ENCODE measurements around the gene RGS9. TPM values are rescaled to one million over a fixed set of nuclear protein-coding genes. Genes with fewer than 3 reads are reported as not detected.

Gene RGS9
- total RNA-seq, 1 experiment from 2014 or later: 8.6 TPM

DNA sequence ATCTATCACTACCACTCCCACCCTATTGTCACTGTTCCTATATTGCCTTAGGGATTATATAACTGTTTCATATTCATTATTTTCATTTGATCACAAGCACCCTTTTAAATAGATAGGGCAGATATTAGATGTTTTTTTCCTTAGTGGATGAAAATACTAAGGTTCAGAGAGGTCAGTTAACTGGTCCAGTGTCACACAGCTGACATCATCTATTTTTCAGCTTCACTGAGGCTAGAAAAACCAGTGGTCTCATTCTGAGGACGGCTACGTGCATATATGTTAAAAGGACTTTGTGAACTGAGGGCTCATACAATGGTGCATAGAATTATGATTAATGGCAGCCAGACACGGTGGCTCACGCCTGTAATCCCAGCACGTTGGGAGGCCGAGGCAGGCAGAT lies 29.0 kb upstream of the RGS9 start:
- intact Hi-C loops (cut with micrococcal nuclease): no loop called here
- no peak overlapping the region for H3K4me3 ChIP-seq (replicated peaks in 1 of 2; ENCODE audit: low read depth in 1 of 2, low read length in 2 of 2)
- no peaks in the 10 kb centered on the region for H3K9me2 ChIP-seq (ENCODE audit: insufficient read depth)
- H3K9me3 ChIP-seq (ENCODE audit: control insufficient read depth in 1 of 2, insufficient read depth in 1 of 2, low read depth in 1 of 2, low read length in 2 of 2): no peaks in the 10 kb centered on the region
- no peak overlapping the region for H3K9ac ChIP-seq (ENCODE audit: low read length)
- H3K79me2 ChIP-seq (ENCODE audit: insufficient read depth, low read length): no peaks in the 10 kb centered on the region
- ChIA-PET POLR2A (no interaction called here), CTCF (no interaction called here), RAD21 (ENCODE audit: low non-redundant PET in 1 of 2, low total read pairs in 2 of 2, uncharacterized antibody in 2 of 2, unreplicated experiment in 2 of 2) (no interaction called here)
- H2AFZ ChIP-seq (ENCODE audit: low read depth, low read length, poor library complexity, severe bottlenecking): no peak overlapping the region
- no peak overlapping the region for H3K27ac ChIP-seq (ENCODE audit: low read depth, low read length)
- ATAC-seq (no peak), DNase-seq (ENCODE audit: low read depth, low spot score) (no peak)
- no peak for TF ChIP-seq POLR2AphosphoS5 (IDR thresholded peaks at IDR 0.05; ENCODE audit: low read depth, low read length)
- H3K4me1 ChIP-seq (ENCODE audit: control insufficient read depth in 1 of 2, insufficient read depth in 2 of 2, low read length in 2 of 2): peaks cover 6% of the 10 kb centered on the region in 2 experiments; a peak in 2 of 4 replicates
- no peaks in the 10 kb centered on the region for H3K27me3 ChIP-seq (ENCODE audit: insufficient read depth, low read length)
- no peaks in the 10 kb centered on the region for H3K36me3 ChIP-seq (ENCODE audit: control insufficient read depth in 1 of 2, insufficient read depth in 2 of 2, low read length in 2 of 2)
- no peaks in the 10 kb centered on the region for H4K20me1 ChIP-seq (ENCODE audit: insufficient read depth)
- BruUV-seq (replicated peaks): no TSS peak
- H3K4me2 ChIP-seq (ENCODE audit: low read length): no peak overlapping the region

GRCh38 chr17:65109543-65109942 lies 27.6 kb upstream of the RGS9 start:
- CTCF ChIA-PET: interaction anchor here (2.2 kb wide), 1 partner anchor 9 kb away, joined by 13 read pairs; no protein-coding TSS in a partner anchor
- TF ChIP-seq FOSL1 (IDR thresholded peaks at IDR 0.05; ENCODE audit: low read depth) (no peak), YY1 (IDR thresholded peaks at IDR 0.05; ENCODE audit: extremely low read depth, insufficient replicate concordance, low read depth, low read length) (no peak), SIN3A (IDR thresholded peaks at IDR 0.05; ENCODE audit: low read depth) (no peak), MAX (IDR thresholded peaks at IDR 0.05) (no peak), SP1 (IDR thresholded peaks at IDR 0.05; ENCODE audit: low read depth) (no peak), SRF (IDR thresholded peaks at IDR 0.05; ENCODE audit: low read depth) (no peak), ZBTB33 (IDR thresholded peaks at IDR 0.05; ENCODE audit: extremely low read depth, insufficient replicate concordance, low read length) (no peak)
- TF ChIP-seq, protein P1, sequence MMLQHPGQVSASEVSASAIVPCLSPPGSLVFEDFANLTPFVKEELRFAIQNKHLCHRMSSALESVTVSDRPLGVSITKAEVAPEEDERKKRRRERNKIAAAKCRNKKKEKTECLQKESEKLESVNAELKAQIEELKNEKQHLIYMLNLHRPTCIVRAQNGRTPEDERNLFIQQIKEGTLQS (IDR thresholded peaks at IDR 0.05): no peak
- no peak overlapping the region for H2AFZ ChIP-seq (ENCODE audit: low read depth, low read length, poor library complexity, severe bottlenecking)
- BruUV-seq (replicated peaks): no TSS peak
- no peak overlapping the region for H3K4me2 ChIP-seq (ENCODE audit: low read length)
- DNase-seq (ENCODE audit: low read depth, low spot score) (no peak), ATAC-seq (no peak)
- POLR2A ChIA-PET: no interaction called here
- no peak overlapping the region for H3K9ac ChIP-seq (ENCODE audit: low read length)
- peaks cover 6% of the 10 kb centered on the region in 2 experiments; a peak in 2 of 4 replicates for H3K4me1 ChIP-seq (ENCODE audit: control insufficient read depth in 1 of 2, insufficient read depth in 2 of 2, low read length in 2 of 2)
- H4K20me1 ChIP-seq (ENCODE audit: insufficient read depth): no peaks in the 10 kb centered on the region
- no peaks in the 10 kb centered on the region for H3K79me2 ChIP-seq (ENCODE audit: insufficient read depth, low read length)
- H3K9me2 ChIP-seq (ENCODE audit: insufficient read depth): no peaks in the 10 kb centered on the region
- no peak overlapping the region for H3K27ac ChIP-seq (ENCODE audit: low read depth, low read length)
- H3K36me3 ChIP-seq (ENCODE audit: control insufficient read depth in 1 of 2, insufficient read depth in 2 of 2, low read length in 2 of 2): no peaks in the 10 kb centered on the region
- intact Hi-C loops (cut with micrococcal nuclease): no loop called here
- no peaks in the 10 kb centered on the region for H3K9me3 ChIP-seq (ENCODE audit: control insufficient read depth in 1 of 2, insufficient read depth in 1 of 2, low read depth in 1 of 2, low read length in 2 of 2)
- H3K27me3 ChIP-seq (ENCODE audit: insufficient read depth, low read length): no peaks in the 10 kb centered on the region
- RAD21 ChIA-PET (ENCODE audit: low non-redundant PET in 1 of 2, low total read pairs in 2 of 2, uncharacterized antibody in 2 of 2, unreplicated experiment in 2 of 2): no interaction called here
- no peak overlapping the region for H3K4me3 ChIP-seq (replicated peaks in 1 of 2; ENCODE audit: low read depth in 1 of 2, low read length in 2 of 2)
